Measurements from ENCODE around the gene DYNC1LI2. TPM values are rescaled to one million over a fixed set of nuclear protein-coding genes. Genes with fewer than 3 reads are reported as not detected.

The DYNC1LI2 gene
- total RNA-seq, 1 experiment from 2014 or later, result 94.2 TPM

DNA sequence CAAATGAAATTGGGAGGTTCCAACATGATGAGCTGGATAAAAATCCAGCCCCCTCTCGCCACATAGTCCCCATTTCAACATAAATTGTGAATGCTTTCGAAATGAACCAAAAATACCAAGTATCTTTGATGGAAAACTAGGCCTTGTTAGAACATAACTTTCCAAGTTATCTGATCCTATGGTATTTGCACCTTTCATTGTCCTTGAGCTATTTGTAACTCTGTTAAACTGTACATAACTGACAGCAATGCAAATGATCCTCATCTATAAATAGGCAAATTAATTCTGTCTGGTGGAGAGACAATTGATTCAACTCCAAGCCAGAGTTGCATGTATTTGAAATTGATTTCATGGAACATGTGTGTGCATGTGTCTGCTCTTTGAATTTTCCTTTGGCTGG lies 73.1 kb downstream of the DYNC1LI2 start:
- no peak overlapping the region for H3K4me3 Mint-ChIP-seq
- H2BK12ac ChIP-seq (ENCODE audit: insufficient read length, low read depth, low read length), result no peak overlapping the region
- H3K23me2 ChIP-seq (ENCODE audit: insufficient read length, low read depth, low read length, poor library complexity, severe bottlenecking), result no peaks in the 10 kb centered on the region
- no CpG with 5 or more reads among the region's 2 CpGs for WGBS (ENCODE audit: extremely low coverage, insufficient read length, low lambda C conversion rate)
- no peak overlapping the region for H3K56ac ChIP-seq (ENCODE audit: insufficient read length, low read depth, low read length)
- H2AFZ ChIP-seq (ENCODE audit: low read length), result no peak overlapping the region
- peaks cover 2 to 18% (median 9%) of the 10 kb centered on the region in 3 experiments; a peak in 5 of 7 replicates for H3K36me3 Mint-ChIP-seq (ENCODE audit: insufficient read depth in 1 of 3, low read depth in 3 of 3)
- H3K27ac Mint-ChIP-seq, result peak overlapping the region in 1 of 3 experiments; percentile 71; a peak in 1 of 7 replicates
- H2BK15ac ChIP-seq (ENCODE audit: low read depth, low read length), result no peak overlapping the region
- H3T11ph ChIP-seq (ENCODE audit: low read length), result no peak overlapping the region
- no peak overlapping the region for H3K4ac ChIP-seq (ENCODE audit: low read depth, low read length)
- H3K27ac ChIP-seq (ENCODE audit: insufficient read length, low read depth, low read length), result no peak overlapping the region
- H3K23ac ChIP-seq (ENCODE audit: insufficient read length, low read depth, low read length), result no peak overlapping the region
- H2BK20ac ChIP-seq (ENCODE audit: low read depth, low read length, poor library complexity, severe bottlenecking), result no peak overlapping the region
- H2BK5ac ChIP-seq (ENCODE audit: insufficient read length, low read length), result no peak overlapping the region
- no peaks in the 10 kb centered on the region for H3K4me1 ChIP-seq (ENCODE audit: insufficient read depth, low read length)
- H4K20me1 ChIP-seq (ENCODE audit: control insufficient read depth, insufficient read depth, insufficient read length), result peaks cover 3% of the 10 kb centered on the region
- H3K4me1 Mint-ChIP-seq, result peaks cover 4 to 9% of the 10 kb centered on the region in 2 experiments; a peak in 3 of 4 replicates
- H3K27me3 Mint-ChIP-seq (ENCODE audit: low read depth), result no peaks in the 10 kb centered on the region
- H3K9me3 ChIP-seq (ENCODE audit: control insufficient read depth, low read depth, low read length), result no peaks in the 10 kb centered on the region
- no peak overlapping the region for H4K91ac ChIP-seq (ENCODE audit: insufficient read length, low read depth, low read length)
- no peak overlapping the region for H3K14ac ChIP-seq (ENCODE audit: insufficient read depth, low read length)
- H3K9me3 Mint-ChIP-seq, result no peaks in the 10 kb centered on the region
- H3K27me3 ChIP-seq (ENCODE audit: insufficient read depth, low read length), result no peaks in the 10 kb centered on the region
- H3K79me1 ChIP-seq (ENCODE audit: insufficient read depth, low read depth, low read length, poor library complexity, severe bottlenecking), result peaks cover 4% of the 10 kb centered on the region
- no peak overlapping the region for H3K9ac ChIP-seq (ENCODE audit: extremely low read depth, insufficient read length, low read length)
- no peak overlapping the region for H4K5ac ChIP-seq (ENCODE audit: insufficient read length, low read depth, low read length)
- no peak overlapping the region for H2BK120ac ChIP-seq (ENCODE audit: low read depth, low read length, poor library complexity, severe bottlenecking)
- H3K18ac ChIP-seq (ENCODE audit: insufficient read length, low read depth, low read length), result no peak overlapping the region
- H2AK5ac ChIP-seq (ENCODE audit: insufficient read length, low read length), result no peak overlapping the region
- H3K79me2 ChIP-seq (ENCODE audit: insufficient read depth, low read length), result no peaks in the 10 kb centered on the region
- TF ChIP-seq, protein P1, sequence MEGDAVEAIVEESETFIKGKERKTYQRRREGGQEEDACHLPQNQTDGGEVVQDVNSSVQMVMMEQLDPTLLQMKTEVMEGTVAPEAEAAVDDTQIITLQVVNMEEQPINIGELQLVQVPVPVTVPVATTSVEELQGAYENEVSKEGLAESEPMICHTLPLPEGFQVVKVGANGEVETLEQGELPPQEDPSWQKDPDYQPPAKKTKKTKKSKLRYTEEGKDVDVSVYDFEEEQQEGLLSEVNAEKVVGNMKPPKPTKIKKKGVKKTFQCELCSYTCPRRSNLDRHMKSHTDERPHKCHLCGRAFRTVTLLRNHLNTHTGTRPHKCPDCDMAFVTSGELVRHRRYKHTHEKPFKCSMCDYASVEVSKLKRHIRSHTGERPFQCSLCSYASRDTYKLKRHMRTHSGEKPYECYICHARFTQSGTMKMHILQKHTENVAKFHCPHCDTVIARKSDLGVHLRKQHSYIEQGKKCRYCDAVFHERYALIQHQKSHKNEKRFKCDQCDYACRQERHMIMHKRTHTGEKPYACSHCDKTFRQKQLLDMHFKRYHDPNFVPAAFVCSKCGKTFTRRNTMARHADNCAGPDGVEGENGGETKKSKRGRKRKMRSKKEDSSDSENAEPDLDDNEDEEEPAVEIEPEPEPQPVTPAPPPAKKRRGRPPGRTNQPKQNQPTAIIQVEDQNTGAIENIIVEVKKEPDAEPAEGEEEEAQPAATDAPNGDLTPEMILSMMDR (conservative IDR thresholded peaks at IDR 0.05), result no peak
- DNase-seq, result no peak
- no peak overlapping the region for H4K8ac ChIP-seq (replicated peaks; ENCODE audit: insufficient read length, low read depth, low read length)
- no peak overlapping the region for H3K4me2 ChIP-seq (ENCODE audit: insufficient read depth, insufficient read length, low read length)
